ENCODE data around the gene GSK3B.

The GSK3B gene

DNA sequence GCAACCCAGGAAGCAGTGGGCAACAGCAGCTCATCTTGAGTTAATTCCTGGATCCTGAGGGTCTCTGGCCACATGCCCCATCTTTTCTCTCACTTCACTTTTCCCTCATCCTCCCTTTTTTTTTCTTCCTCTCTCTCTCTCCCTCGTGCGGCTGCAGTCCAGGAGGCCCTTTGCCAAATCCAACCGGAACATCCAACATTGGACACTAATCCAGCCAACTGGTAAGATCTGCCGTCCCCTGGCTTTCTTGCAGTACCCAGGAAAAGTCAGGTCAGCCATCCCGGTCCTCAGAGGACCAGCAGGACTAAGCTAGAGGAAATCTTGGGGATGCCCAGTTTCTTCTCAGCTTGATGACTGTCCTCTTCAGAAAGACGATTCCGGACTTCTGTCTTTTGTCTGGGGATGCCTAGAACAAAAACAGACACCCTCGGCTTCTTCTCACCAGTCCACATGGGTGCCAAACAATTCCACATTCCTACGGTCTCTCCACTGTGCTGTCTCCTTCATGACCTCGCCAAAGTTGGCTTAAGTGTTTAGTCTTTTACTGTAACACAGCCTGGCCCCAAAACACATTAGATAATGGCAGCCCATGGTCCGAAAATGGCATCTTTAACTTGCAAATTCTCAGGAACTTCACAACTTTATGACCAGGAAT, 115.6 kb downstream of the GSK3B start:
- Mint-ChIP-seq H3K4me3 (no peak overlapping the region), H3K9me3 (peaks cover 6% of the 10 kb centered on the region), H3K36me3 (ENCODE audit: low read depth) (peaks cover 16% of the 10 kb centered on the region), H3K27ac (peak overlapping the region; percentile 12), H3K27me3 (no peaks in the 10 kb centered on the region), H3K4me1 (peaks cover 20% of the 10 kb centered on the region)
- DNase-seq, result no peak
- ATAC-seq, result no peak

DNA sequence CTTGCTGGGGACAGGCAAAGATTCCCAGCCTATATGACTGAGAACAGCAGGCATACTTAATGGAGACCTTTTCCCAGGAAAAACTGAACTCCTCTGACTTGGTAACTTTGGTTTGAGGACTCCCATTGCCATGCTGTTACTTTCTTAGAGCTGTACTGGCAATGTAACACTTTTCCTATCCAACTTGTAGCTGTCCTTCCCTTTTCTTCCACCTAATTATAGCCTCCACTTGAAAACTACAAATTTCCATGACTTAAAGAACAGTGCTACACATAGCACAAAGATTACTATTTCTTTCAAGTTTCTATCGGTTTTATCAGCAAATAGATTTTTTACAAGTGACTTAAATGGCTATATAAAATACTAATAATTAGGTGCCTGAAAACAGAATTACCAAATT, 116.9 kb downstream of the GSK3B start:
- peaks cover 9% of the 10 kb centered on the region for H3K36me3 Mint-ChIP-seq (ENCODE audit: low read depth)
- H3K4me3 Mint-ChIP-seq, result no peak overlapping the region
- no peak overlapping the region for H3K27ac Mint-ChIP-seq
- peaks cover 20% of the 10 kb centered on the region for H3K4me1 Mint-ChIP-seq
- H3K27me3 Mint-ChIP-seq, result no peaks in the 10 kb centered on the region
- peaks cover 6% of the 10 kb centered on the region for H3K9me3 Mint-ChIP-seq
- ATAC-seq (no peak), DNase-seq (no peak)

DNA sequence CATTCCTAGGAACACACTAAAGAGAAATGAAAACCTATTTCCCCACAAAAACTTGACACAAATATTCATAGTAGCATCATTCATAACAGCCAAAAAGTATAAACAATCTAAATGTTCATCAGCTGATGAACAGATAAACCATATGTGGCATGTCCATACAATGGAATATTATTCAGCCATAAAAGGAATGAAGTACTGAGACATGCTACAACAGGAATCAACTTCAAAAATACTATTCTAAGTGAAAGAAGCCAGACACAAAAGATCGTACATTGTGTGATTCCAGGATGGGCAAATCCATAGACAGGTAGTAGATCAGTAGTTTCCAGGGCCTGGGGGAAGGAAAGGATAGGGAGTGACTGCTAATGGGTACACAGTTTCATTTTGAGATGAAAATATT, 118.0 kb downstream of the GSK3B start:
- H3K9me3 Mint-ChIP-seq, result peaks cover 6% of the 10 kb centered on the region
- no peaks in the 10 kb centered on the region for H3K27me3 Mint-ChIP-seq
- peaks cover 10% of the 10 kb centered on the region for H3K36me3 Mint-ChIP-seq (ENCODE audit: low read depth)
- peaks cover 20% of the 10 kb centered on the region for H3K4me1 Mint-ChIP-seq
- no peak overlapping the region for H3K4me3 Mint-ChIP-seq
- no peak overlapping the region for H3K27ac Mint-ChIP-seq
- no peak for ATAC-seq
- DNase-seq, result no peak

DNA sequence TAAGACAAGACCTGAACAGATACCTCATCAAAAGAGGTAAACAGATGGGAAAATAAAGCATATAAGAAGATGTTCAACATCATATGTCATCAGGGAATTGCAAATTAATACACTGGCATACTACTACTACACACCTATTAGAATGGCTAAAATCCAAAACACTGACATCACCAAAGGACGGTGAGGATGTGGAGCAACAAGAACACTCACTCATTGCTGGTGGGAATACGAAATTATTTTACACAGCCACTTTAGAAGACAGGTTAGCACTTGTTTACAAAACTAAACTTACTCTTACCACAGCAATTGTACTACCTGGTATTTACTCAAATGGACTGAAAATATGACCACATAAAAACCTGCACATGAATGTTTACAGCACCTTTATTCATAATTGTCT, 119.6 kb downstream of the GSK3B start:
- Mint-ChIP-seq H3K36me3 (ENCODE audit: low read depth) (peaks cover 16% of the 10 kb centered on the region), H3K4me1 (peaks cover 25% of the 10 kb centered on the region), H3K27me3 (no peaks in the 10 kb centered on the region), H3K9me3 (peaks cover 6% of the 10 kb centered on the region), H3K4me3 (no peak overlapping the region), H3K27ac (no peak overlapping the region)
- ATAC-seq, result no peak
- no peak for DNase-seq

- peaks cover 16% of the 10 kb centered on the region for H3K36me3 Mint-ChIP-seq (ENCODE audit: low read depth)
- DNase-seq (no peak), ATAC-seq (no peak)
- peaks cover 29% of the 10 kb centered on the region for H3K4me1 Mint-ChIP-seq
- no peak overlapping the region for H3K4me3 Mint-ChIP-seq
- no peak overlapping the region for H3K27ac Mint-ChIP-seq
- H3K9me3 Mint-ChIP-seq, result peaks cover 6% of the 10 kb centered on the region
- no peaks in the 10 kb centered on the region for H3K27me3 Mint-ChIP-seq
Observed at GRCh38 chr3:119973018-119973646, 121.1 kb downstream of the GSK3B start.

GRCh38 chr3:119969759-119970158, 124.5 kb downstream of the GSK3B start:
- Mint-ChIP-seq H3K4me3 (no peak overlapping the region), H3K4me1 (peaks cover 23% of the 10 kb centered on the region)
- ATAC-seq, result no peak

DNA sequence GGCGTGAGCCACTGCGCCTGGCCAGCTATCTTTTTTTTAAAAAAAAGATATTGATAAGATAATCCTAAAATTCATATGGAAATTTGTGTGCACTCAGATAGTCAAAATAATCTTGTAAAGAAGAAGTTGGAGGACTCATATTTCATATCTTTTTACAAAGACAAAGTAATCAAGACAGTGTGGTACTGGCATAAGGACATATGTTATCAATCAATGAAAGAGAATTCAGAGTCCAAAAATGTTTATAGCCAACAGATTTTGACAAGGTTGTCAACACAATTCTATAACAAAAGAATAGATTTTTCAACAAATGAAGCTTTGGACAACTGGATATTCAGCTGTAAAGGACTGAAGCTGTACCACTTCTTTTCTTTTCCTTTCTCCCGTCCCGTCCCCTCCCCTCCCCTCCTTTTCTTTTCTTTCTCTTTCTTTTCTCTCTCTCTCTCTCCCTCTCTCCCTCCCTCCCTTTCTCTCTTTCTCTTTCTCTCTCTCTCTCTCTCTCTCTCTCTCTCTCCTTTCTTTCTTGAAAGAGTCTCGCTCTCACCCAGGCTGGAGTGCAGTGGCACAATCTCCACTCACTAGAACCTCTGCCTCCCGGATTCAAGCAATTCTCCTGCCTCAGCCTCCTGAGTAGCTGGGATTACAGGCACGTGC, 126.8 kb downstream of the GSK3B start:
- H3K27me3 Mint-ChIP-seq, result no peaks in the 10 kb centered on the region
- DNase-seq, result no peak
- ATAC-seq, result no peak
- H3K9me3 Mint-ChIP-seq, result no peaks in the 10 kb centered on the region
- no peak overlapping the region for H3K27ac Mint-ChIP-seq
- peaks cover 25% of the 10 kb centered on the region for H3K4me1 Mint-ChIP-seq
- peaks cover 20% of the 10 kb centered on the region for H3K36me3 Mint-ChIP-seq (ENCODE audit: low read depth)
- no peak overlapping the region for H3K4me3 Mint-ChIP-seq

More at GRCh38 chr3:119969759-119970158, 124.5 kb downstream of the GSK3B start:
- peaks cover 13% of the 10 kb centered on the region for H3K36me3 Mint-ChIP-seq (ENCODE audit: low read depth)
- H3K27ac Mint-ChIP-seq, result no peak overlapping the region
- no peak for DNase-seq
- peaks cover 6% of the 10 kb centered on the region for H3K9me3 Mint-ChIP-seq
- H3K27me3 Mint-ChIP-seq, result no peaks in the 10 kb centered on the region

DNA sequence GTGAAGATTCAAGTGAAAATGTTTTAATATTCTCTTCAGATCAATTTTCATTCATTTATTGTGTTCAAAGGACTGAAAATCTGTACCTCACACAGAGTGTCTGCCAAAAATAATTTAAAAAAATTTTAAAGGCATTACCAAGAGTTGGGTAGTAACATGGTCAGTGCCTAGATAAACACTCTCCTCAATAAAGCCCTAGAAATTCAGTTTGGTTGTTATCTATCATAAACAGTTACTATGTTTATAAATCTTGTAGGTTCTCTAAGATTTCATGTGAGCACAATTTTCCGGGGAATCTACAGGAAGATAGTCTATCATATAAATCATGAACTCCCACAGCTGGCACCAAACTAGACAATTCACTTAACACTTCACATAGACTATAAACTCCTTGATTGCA, 128.6 kb downstream of the GSK3B start:
- DNase-seq (no peak), ATAC-seq (no peak)
- H3K27me3 Mint-ChIP-seq, result no peaks in the 10 kb centered on the region
- peaks cover 25% of the 10 kb centered on the region for H3K4me1 Mint-ChIP-seq
- peaks cover 26% of the 10 kb centered on the region for H3K36me3 Mint-ChIP-seq (ENCODE audit: low read depth)
- no peak overlapping the region for H3K4me3 Mint-ChIP-seq
- no peak overlapping the region for H3K27ac Mint-ChIP-seq
- H3K9me3 Mint-ChIP-seq, result no peaks in the 10 kb centered on the region

DNA sequence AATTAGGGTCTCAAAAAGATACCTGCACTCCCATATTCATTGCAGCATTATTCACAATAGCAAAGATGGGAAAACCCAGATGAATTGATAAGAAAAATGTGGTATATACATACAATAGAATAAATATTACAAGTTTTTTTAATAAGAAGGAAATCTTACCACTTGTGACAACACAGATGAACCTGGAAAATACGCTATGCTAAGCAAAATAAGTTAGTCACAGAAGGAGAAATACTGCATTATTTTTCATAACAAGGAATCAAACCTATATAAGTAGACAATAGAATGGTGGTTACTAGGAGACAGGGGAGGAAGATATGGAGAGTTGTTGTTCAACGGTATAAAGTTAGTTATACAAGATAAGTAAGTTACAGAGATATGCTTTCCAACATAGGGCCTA, 130.0 kb downstream of the GSK3B start:
- Mint-ChIP-seq H3K27me3 (no peaks in the 10 kb centered on the region), H3K9me3 (no peaks in the 10 kb centered on the region), H3K36me3 (ENCODE audit: low read depth) (peaks cover 20% of the 10 kb centered on the region), H3K27ac (no peak overlapping the region), H3K4me3 (no peak overlapping the region), H3K4me1 (peaks cover 16% of the 10 kb centered on the region)
- ATAC-seq (no peak), DNase-seq (no peak)

- ATAC-seq (no peak), DNase-seq (no peak)
- Mint-ChIP-seq H3K4me1 (peaks cover 14% of the 10 kb centered on the region), H3K9me3 (no peaks in the 10 kb centered on the region), H3K36me3 (ENCODE audit: low read depth) (peaks cover 15% of the 10 kb centered on the region), H3K27ac (no peak overlapping the region), H3K4me3 (no peak overlapping the region), H3K27me3 (no peaks in the 10 kb centered on the region)
Observed at GRCh38 chr3:119955972-119956371, 138.3 kb downstream of the GSK3B start.

DNA sequence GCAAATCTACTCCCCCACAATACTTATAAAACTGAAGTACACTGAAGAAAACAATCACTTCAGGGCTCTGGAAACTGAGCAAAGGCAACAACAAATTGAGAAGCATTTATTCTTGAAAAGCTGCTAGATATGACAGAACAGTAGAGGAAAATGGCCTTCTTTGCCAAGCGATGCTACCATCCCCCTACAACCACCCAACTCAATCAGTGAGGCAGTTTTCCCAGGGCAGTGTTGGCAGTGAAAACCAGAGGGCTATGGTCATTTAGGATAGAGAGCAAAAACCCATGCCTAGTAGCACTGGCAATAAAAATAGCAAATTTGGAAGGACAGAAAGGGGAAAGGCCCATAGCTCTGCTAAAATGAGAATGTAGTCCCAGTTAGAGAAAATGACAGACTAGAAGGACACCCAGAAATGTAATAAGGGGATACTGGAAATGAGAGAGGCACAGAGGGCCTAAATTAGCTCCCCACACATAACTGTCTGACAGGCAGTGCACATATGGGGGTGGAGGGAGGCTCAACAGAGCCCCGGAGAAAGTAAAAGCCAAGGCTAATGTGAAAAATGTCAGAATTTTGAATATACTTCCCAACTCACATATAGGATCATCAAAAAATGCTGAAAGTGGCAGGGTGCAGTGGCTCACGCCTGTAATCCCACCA, 143.5 kb downstream of the GSK3B start:
- Mint-ChIP-seq H3K4me3 (no peak overlapping the region), H3K27ac (no peak overlapping the region), H3K9me3 (no peaks in the 10 kb centered on the region), H3K27me3 (no peaks in the 10 kb centered on the region), H3K4me1 (peaks cover 14% of the 10 kb centered on the region), H3K36me3 (ENCODE audit: low read depth) (peaks cover 6% of the 10 kb centered on the region)
- DNase-seq (no peak), ATAC-seq (no peak)

- no peaks in the 10 kb centered on the region for H3K9me3 Mint-ChIP-seq
- no peak for DNase-seq
- no peak for ATAC-seq
- H3K36me3 Mint-ChIP-seq (ENCODE audit: low read depth), result peaks cover 12% of the 10 kb centered on the region
- no peak overlapping the region for H3K27ac Mint-ChIP-seq
- H3K4me1 Mint-ChIP-seq, result peaks cover 20% of the 10 kb centered on the region
- no peak overlapping the region for H3K4me3 Mint-ChIP-seq
- no peaks in the 10 kb centered on the region for H3K27me3 Mint-ChIP-seq
Observed at GRCh38 chr3:119945291-119945690, 149.0 kb downstream of the GSK3B start.

DNA sequence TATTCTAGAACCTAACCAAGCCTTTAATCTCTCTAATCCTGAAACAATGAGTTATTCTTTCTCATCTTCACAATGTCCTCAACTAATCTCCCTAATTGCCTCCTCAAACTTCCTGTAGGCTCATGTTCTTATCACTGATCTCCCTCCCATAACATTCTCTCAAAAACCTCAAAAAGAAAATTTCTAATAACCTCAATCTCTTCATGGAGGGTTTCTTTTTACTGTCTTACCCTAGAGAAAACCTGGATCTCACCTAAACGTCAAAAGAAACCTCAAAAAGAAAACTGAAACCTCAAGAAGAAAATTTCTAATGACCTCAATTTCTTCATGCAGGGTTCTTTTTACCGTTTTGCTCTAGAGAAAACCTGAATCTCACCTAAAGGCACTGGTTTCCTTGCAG, 150.2 kb downstream of the GSK3B start:
- no peak overlapping the region for H3K4me3 Mint-ChIP-seq

GRCh38 chr3:119939077-119939476, 155.2 kb downstream of the GSK3B start:
- Mint-ChIP-seq H3K4me1 (peaks cover 39% of the 10 kb centered on the region), H3K27ac (no peak overlapping the region), H3K27me3 (no peaks in the 10 kb centered on the region), H3K9me3 (no peaks in the 10 kb centered on the region), H3K36me3 (ENCODE audit: low read depth) (peaks cover 12% of the 10 kb centered on the region), H3K4me3 (no peak overlapping the region)
- DNase-seq (no peak), ATAC-seq (no peak)

More for the DNA sequence above, 150.2 kb downstream of the GSK3B start:
- Mint-ChIP-seq H3K27ac (peak overlapping the region; percentile 55), H3K4me1 (peaks cover 24% of the 10 kb centered on the region), H3K36me3 (ENCODE audit: low read depth) (peaks cover 11% of the 10 kb centered on the region), H3K9me3 (no peaks in the 10 kb centered on the region), H3K27me3 (no peaks in the 10 kb centered on the region)
- no peak for ATAC-seq
- DNase-seq, result no peak

DNA sequence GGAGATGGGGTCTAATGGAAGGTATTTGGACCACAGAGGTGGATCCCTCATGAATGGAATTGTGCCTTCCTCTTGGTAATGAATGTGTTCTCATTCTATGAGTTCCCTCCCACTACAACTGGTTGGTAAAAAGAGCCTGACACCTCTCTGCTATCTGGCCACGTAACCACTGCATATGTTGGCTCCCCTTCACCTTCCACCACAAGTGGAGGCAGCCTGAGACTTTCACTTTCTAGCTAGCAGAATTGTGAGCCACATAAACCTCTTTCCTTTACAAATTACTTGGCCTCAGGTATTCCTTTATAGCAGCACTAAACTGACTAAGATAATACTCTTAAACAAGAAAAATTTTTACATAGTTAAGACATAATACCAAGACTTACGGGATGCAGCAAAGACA, 157.0 kb downstream of the GSK3B start:
- H3K36me3 Mint-ChIP-seq (ENCODE audit: low read depth), result peaks cover 8% of the 10 kb centered on the region
- DNase-seq (peak; percentile 41), ATAC-seq (peak; percentile 99)
- no peaks in the 10 kb centered on the region for H3K9me3 Mint-ChIP-seq
- peak overlapping the region; percentile 65 for H3K27ac Mint-ChIP-seq
- H3K4me3 Mint-ChIP-seq, result peak overlapping the region; percentile 62
- H3K4me1 Mint-ChIP-seq, result peaks cover 33% of the 10 kb centered on the region
- H3K27me3 Mint-ChIP-seq, result no peaks in the 10 kb centered on the region

All from activated naive CD8-positive, alpha-beta T cell treated with anti-CD3 and anti-CD28 coated beads, Interleukin-2, amount 50 U/mL, for 24 hours (primary cell).